Activated CD8-positive, alpha-beta memory T cell treated with anti-CD3 and anti-CD28 coated beads for 4 hours (primary cell): ENCODE measurements around the gene NUPR1.
"Not testable (repeated sequence)": the region's sequence is repeated elsewhere in the genome, so short reads cannot be mapped to it uniquely, and the experiment has no call there.

Experiments used
- DNase-seq, 2 donors: peaks; one replicate each; pipeline ENCODE4 v3.0.0-alpha.2; 2020; ENCODE audit warnings: low read depth in 2 of 2

The NUPR1 gene

GRCh38 chr16:28498666-28499381, 40.0 kb downstream of the NUPR1 start:
- no peak for DNase-seq

DNA sequence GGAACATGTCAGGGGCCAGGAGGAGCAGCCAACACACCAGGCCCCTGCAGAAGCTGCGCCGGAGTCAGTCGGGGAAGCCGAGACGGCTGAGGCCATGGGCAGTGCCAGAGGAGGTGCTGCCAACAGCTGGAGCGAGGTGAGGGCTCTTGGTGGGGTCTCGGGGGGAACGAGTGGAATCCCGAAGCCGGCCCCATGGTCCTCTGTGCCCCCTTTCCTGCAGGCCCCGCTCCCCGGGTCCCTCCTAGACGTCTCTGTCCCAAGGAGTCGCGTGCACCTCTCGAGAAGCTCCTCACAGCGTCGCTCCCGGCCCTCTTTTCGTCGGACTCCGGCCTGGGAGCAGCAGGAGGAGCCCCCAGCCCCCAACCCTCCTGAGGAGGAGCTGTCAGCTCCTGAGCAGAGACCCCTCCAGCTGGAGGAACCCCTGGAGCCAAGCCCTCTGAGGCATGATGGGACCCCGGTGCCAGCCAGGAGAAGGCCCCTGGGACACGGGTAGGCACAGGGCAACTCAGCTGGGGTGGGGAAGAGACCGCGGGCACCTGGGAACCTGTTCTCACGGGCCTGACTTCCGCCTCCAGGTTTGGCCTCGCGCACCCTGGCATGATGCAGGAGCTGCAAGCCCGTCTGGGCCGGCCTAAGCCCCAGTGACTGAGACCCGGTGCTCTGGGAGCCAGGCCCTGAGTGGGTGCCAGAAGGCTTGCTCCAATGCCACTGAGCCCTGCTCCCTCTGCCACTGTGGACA, 40.7 kb downstream of the NUPR1 start:
- no peak for DNase-seq

DNA sequence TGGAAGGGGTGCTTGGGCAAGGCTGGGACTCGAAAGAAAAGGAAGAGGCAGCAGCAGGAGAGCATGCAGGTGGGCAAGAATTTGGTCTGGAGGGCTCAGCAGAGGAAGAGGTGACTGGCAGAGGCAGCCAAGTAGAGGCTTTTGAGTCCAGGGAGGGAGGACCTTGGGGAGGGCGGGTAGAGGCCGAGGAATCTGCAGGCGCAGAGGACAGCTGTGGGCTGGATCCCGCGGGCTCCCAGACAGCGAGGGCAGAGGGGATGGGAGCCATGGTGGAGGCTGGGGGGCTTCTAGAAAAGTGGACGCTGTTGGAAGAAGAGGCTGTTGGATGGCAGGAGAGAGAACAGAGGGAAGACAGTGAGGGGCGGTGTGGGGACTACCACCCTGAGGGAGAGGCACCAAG, 41.4 kb downstream of the NUPR1 start:
- DNase-seq = no peak

DNA sequence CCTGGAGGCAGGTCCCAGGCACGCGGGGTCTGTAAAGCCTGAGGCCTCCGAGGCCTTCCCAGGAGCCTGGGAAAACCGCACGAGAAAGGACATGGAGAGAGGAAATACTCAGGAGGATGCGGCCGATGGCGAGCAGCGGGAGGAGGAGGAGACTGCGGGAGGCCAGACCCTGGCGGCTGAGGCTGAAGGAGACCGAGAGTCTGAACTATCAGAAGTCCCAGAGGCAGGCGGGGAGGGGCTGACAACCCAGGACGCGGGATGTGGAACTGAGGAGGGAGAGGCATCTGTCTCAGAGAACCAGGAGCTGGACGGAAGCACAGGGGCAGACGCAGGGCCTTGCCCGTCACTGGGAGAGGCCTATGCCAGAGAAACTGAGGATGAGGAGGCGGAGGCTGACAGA, 41.9 kb downstream of the NUPR1 start:
- DNase-seq = no peak

DNA sequence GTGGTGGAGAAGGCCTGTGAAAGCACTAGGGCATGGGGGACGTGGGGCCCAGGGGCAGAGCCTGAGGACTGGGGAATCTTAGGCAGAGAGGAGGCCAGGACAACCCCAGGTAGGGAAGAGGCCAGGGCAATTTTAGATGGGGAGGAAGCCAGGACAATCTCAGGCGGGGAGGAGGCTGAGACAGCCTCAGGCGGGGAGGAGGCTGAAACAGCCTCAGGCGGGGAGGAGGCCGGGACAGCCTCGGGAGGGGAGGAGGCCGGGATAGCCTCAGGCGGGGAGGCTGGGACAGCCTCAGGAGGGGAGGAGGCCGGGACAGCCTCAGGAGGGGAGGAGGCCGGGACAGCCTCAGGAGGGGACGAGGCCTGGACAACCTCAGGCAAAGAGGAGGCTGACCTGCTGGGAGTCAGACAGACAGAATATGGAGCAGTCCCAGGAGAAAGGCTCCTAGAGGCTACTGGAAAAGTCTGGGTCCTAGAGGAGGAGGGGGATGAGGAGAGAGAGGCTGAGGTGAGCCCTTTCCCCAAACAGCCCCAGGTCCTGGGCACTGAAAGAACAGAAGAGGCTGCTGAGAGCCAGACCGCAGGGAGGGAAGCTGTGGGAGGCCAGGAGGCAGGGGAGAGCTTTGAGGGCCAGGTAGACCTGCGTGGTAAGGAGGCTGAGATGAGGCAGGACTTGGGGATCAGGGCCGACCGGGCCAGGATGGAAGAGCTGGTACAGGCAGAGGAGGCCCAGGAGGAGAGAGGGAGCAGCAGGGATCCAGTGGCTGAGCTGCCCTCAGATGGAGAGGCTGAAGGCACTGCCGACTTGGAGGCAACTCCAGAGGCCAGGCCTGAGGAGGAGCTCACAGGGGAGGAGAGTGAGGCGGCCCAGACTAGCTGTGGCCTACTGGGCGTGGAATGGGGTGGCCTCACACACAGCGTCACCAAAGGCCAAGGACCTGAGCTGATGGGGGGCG, 42.7 kb downstream of the NUPR1 start:
- no peak for DNase-seq

- DNase-seq = no peak
Measured at GRCh38 chr16:28495098-28495793, 43.5 kb downstream of the NUPR1 start.

DNA sequence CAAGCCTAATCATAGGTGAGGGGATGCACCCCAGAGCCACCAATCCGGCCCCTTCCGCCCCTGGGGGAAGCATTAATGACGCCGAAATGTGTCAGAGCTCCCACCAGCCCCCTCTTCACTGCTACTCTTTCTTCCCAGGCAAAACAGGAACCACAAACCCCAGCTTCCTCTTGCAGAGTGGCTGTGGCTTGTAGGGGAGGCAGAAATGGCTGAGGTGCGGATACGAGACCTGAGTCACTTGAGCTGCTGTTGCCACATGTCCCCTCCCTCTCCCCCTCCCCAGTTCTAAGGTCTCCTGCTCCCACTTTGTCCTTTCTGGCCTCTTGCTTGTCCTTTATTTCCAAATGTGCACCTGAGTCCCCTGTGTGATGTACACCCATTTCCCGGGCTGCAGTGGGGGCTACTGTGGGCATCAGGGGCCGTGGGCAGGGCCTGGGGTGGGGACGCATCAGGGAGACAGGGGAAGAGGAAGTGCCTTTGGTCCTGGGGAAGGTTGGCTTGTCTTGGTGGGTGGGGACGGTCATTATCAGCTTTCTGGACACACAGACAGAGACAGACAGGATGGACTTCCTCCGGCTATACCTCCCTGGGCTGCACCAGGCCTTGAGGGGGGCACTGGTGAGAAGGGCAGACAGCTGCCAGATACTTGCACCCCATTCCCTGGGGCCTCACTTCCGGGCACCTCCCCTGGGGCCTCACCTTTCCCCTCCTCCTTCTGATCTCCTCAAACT, 44.5 kb downstream of the NUPR1 start, which contains the start of gene APOBR:
TSS of gene APOBR (plus strand) at position 523 of the 731 bp plus-strand sequence. CDS start at position 562, 39 bp downstream.
- DNase-seq = peak; percentile 75 to 83

DNA sequence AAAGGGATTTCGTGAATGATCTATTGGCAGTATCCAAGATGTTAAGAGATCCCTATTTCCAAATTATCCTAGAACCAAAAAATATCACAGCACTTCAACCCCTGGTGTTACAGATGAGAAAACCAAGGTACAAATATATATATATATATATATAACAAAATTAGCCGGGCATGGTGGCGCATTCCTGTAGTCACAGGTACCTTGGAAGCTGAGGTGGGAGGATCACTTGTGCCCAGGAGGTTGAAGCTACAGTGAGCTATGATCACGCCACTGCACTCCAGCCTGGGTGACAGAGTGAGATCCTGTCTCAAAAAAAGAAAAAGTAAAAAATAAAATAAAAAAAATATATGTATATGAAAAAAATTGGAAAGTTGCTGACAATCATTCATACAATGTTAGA, 46.3 kb downstream of the NUPR1 start:
- no peak for DNase-seq

DNA sequence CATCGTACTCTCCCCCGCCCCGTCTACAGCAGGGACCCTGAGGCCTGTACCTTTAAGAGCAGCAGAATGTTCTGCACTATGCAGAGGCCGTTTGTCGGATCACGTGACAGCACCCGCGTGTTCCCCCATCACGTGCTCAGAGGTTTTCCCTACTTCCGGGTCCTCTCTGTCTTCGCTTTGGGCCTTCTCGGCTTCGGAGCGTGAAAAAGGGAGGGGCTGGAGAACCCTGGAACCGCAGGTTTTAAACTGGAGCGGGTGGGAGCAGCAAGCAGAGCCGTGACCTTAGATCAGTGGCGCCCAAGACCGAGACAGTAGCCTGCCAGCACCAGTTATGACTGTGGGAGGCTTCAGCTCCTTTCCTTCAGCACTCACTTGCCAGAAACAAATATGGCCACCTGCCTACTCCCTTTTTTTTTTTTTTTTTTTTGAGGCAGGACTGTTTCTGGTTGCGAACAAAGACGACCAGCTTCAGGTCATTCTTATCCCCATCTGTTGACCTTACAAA, 46.8 kb downstream of the NUPR1 start, which contains the start of gene CLN3:
TSS of gene CLN3 (minus strand) at position 105 of the 505 bp plus-strand sequence. CDS start 315 bp downstream, outside the sequence.
- peak; percentile 72 to 80 for DNase-seq

DNA sequence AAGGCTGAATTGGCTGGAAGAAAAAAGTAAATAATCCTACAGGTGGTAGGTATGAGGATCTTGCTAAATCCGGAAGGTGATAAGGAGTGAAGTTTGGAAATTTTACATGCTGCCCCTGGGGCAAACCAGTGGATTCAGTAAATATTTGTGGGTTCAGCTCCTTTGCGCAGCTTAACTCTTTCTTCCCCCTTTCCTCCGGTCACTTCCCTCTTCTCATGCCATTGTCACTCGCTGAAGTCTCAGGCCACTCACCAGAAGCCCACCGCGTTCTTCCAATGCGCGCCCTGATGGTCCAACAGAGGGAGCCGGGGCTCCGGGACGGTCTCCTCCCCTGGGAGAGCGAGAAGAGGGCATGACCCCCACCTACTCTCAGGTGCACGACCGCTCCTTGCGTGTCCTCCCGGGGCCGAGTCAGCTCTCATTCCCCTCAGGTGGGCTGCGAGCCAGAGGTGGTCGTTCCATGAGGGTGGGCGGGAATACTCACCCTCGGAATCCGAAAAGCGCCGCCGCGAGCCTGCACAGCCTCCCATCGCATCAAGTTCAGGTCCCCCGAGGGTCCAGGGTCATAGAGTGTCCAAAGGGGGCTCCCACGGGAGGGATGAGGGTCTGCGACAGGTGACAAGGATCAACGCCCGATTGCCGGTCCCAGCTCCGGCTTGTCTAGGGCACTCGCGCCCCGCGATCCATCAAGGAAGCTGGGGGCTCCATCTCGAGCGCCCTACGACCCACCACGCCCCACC, 47.4 kb downstream of the NUPR1 start:
- no peak for DNase-seq

GRCh38 chr16:28486266-28486665, 52.5 kb downstream of the NUPR1 start:
- no peak for DNase-seq

DNA sequence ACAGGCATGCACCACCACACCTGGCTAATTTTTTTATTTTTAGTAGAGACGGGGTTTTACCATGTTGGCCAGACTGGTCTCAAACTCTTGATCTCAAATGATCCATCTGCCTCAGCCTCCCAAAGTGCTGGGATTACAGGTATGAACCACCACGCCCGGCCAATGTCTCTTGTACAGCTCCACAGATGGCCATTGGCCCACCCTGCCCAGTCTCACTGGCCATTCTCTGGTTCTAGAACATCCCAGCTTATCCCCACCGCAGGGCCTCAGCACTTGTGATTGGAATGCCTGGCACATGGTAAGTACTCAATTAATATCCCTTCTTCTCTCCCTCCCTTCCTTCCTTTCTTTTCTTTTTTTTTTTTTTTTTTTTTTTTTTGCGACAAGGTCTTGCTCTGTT, 55.4 kb downstream of the NUPR1 start:
- DNase-seq = not testable (repeated sequence)
